NCI-H2227 (cell line): Measurements from ENCODE around the gene XKR3.
"Not testable (repeated sequence)": the region's sequence is repeated elsewhere in the genome, so short reads cannot be mapped to it uniquely, and the experiment has no call there.

Experiments
- DNase-seq: peaks from one replicate; lab custom pipeline; 2025; ENCODE audit not compliant: unreplicated experiment; lab: John Stamatoyannopoulos, UW

The XKR3 gene

GRCh38 chr22:16824716-16825687 lies at the start of gene XKR3:
Gene XKR3 (minus strand): TSS chr22:16825411. CDS start chr22:16808073, 17,338 bp downstream.
- no peak for DNase-seq

- DNase-seq, result not testable (repeated sequence)
Measured at GRCh38 chr22:16869640-16870039, 44.4 kb upstream of the XKR3 start.

GRCh38 chr22:16866167-16866566 lies 41.0 kb upstream of the XKR3 start:
- no peak for DNase-seq

GRCh38 chr22:16856851-16857250 lies 31.6 kb upstream of the XKR3 start:
- not testable (repeated sequence) for DNase-seq

- no peak for DNase-seq
Measured at GRCh38 chr22:16854631-16855030, 29.4 kb upstream of the XKR3 start.

GRCh38 chr22:16851268-16851996 lies 26.2 kb upstream of the XKR3 start:
- DNase-seq, result not testable (repeated sequence)

GRCh38 chr22:16847271-16847670 lies 22.1 kb upstream of the XKR3 start:
- no peak for DNase-seq

- DNase-seq, result no peak
Measured at GRCh38 chr22:16845881-16846280, 20.7 kb upstream of the XKR3 start.

- no peak for DNase-seq
Measured at GRCh38 chr22:16845465-16845864, 20.3 kb upstream of the XKR3 start.

GRCh38 chr22:16844529-16844928 lies 19.3 kb upstream of the XKR3 start:
- DNase-seq, result no peak

- DNase-seq, result no peak
Measured at GRCh38 chr22:16838073-16838472, 12.9 kb upstream of the XKR3 start.

GRCh38 chr22:16834971-16835370 lies 9.8 kb upstream of the XKR3 start:
- no peak for DNase-seq

- DNase-seq, result no peak
Measured at GRCh38 chr22:16831257-16831656, 6.0 kb upstream of the XKR3 start.

- no peak for DNase-seq
Measured at GRCh38 chr22:16829985-16830384, 4.8 kb upstream of the XKR3 start.

GRCh38 chr22:16828876-16829275 lies 3.7 kb upstream of the XKR3 start:
- DNase-seq, result no peak

GRCh38 chr22:16827506-16827905 lies 2.3 kb upstream of the XKR3 start:
- no peak for DNase-seq

GRCh38 chr22:16819249-16819648 lies 6.0 kb downstream of the XKR3 start:
- DNase-seq, result no peak

GRCh38 chr22:16818538-16818937 lies 6.7 kb downstream of the XKR3 start:
- DNase-seq, result no peak

GRCh38 chr22:16815073-16815472 lies 10.1 kb downstream of the XKR3 start:
- DNase-seq, result no peak

- DNase-seq, result no peak
Measured at GRCh38 chr22:16810188-16810802, 14.9 kb downstream of the XKR3 start.

GRCh38 chr22:16808744-16809143 lies 16.5 kb downstream of the XKR3 start:
- DNase-seq, result no peak

- DNase-seq, result no peak
Measured at GRCh38 chr22:16807109-16807508, 18.1 kb downstream of the XKR3 start.
